Stimulated activated CD4-positive, alpha-beta T cell treated with anti-CD3 and anti-CD28 coated beads, TNF-alpha, amount 100 ng/mL, for 24 hours (primary cell): ENCODE data around the gene LHPP.
A peak's percentile ranks its signal among the peaks of the same experiment; 100 is the strongest.
"Not testable (repeated sequence)": the region's sequence is repeated elsewhere in the genome, so short reads cannot be mapped to it uniquely, and the experiment has no call there.

Experiments
- DNase-seq, 3 experiments: peaks; one replicate each; pipeline ENCODE4 v3.0.0-alpha.2; 2020; ENCODE audit warnings: low read depth in 3 of 3

LHPP gene

GRCh38 chr10:124461642-124462347 lies at the start of gene LHPP:
LHPP (plus strand) TSS chr10:124461823; CDS start chr10:124461863, 40 bp downstream.
- peak; percentile 75 to 85 (median 81) for DNase-seq

GRCh38 chr10:124414076-124414475 lies 47.5 kb upstream of the LHPP start:
- DNase-seq, result no peak

- DNase-seq, result no peak
These were observed 46.4 kb upstream of the LHPP start for GRCh38 chr10:124415210-124415609.

- no peak for DNase-seq
These were observed 44.9 kb upstream of the LHPP start for GRCh38 chr10:124416733-124417132.

GRCh38 chr10:124417895-124418725 lies 43.5 kb upstream of the LHPP start:
- DNase-seq, result peak in 2 of 3 experiments; percentile 10 to 44

- peak; percentile 89 to 97 (median 91) for DNase-seq
These were observed 42.7 kb upstream of the LHPP start, which contains the start of gene OAT for GRCh38 chr10:124418726-124419501. OAT (minus strand) TSS chr10:124418923; CDS start chr10:124412171, 6,752 bp downstream.

GRCh38 chr10:124419635-124420034 lies 42.0 kb upstream of the LHPP start:
- DNase-seq, result no peak

GRCh38 chr10:124420254-124420653 lies 41.4 kb upstream of the LHPP start:
- DNase-seq, result no peak

GRCh38 chr10:124422742-124423141 lies 38.9 kb upstream of the LHPP start:
- no peak for DNase-seq

GRCh38 chr10:124423813-124424212 lies 37.8 kb upstream of the LHPP start:
- DNase-seq, result no peak

GRCh38 chr10:124425227-124425962 lies 36.2 kb upstream of the LHPP start:
- no peak for DNase-seq

GRCh38 chr10:124428207-124428777 lies 33.3 kb upstream of the LHPP start:
- DNase-seq, result no peak

- DNase-seq, result no peak
These were observed 32.0 kb upstream of the LHPP start for GRCh38 chr10:124429576-124429975.

- DNase-seq, result no peak
These were observed 31.5 kb upstream of the LHPP start for GRCh38 chr10:124430077-124430476.

- DNase-seq, result no peak
These were observed 28.2 kb upstream of the LHPP start for GRCh38 chr10:124433461-124433860.

GRCh38 chr10:124435683-124436082 lies 25.9 kb upstream of the LHPP start:
- DNase-seq, result not testable (repeated sequence)

- no peak for DNase-seq
These were observed 25.4 kb upstream of the LHPP start for GRCh38 chr10:124436191-124436638.

GRCh38 chr10:124441694-124442093 lies 19.9 kb upstream of the LHPP start:
- not testable (repeated sequence) for DNase-seq

- no peak for DNase-seq
These were observed 14.5 kb upstream of the LHPP start for GRCh38 chr10:124446830-124447750.
